NCI-H187 (cell line): ENCODE measurements around the gene CFTR.
A peak's percentile ranks its signal among the peaks of the same experiment; 100 is the strongest.
"Not testable (repeated sequence)": the region's sequence is repeated elsewhere in the genome, so short reads cannot be mapped to it uniquely, and the experiment has no call there.

Experiments used
- DNase-seq, 2 experiments: peaks; one replicate each; lab custom pipeline; 2025; lab: John Stamatoyannopoulos, UW

The CFTR gene

GRCh38 chr7:117479225-117480054 lies at the start of gene CFTR:
Gene CFTR, plus strand, starts transcription at chr7:117480025. Its CDS starts 70 bp downstream, at chr7:117480095.
- DNase-seq = no peak

DNA sequence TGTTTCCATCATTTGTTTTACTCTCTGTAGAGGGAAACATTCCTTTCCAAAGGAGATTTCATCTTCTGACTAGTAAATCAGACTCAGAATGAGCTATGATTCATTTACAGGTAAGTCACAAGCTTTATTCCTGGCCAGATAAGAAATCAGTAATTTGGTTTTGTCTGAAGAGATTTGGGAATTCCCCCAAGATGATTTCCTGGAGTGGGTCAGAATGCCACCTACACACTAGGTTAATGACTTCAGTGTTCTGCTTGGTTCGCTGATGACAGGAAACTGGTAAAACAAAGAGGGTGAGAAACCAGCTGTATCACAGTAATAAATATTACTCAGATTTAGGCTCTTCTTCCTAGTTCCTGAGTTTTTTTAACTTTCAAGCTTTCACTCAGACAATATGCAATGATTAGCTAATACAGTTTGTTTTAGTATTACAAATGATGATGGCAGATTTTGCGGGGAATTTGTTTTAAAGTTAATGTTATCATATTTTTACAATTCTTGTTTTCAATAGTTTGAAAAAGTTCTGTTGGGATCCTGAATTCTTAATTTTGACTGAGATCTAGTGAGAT lies 44.3 kb upstream of the CFTR start:
- DNase-seq = no peak

- DNase-seq = no peak
These were observed 35.2 kb upstream of the CFTR start for GRCh38 chr7:117444646-117445045.

DNA sequence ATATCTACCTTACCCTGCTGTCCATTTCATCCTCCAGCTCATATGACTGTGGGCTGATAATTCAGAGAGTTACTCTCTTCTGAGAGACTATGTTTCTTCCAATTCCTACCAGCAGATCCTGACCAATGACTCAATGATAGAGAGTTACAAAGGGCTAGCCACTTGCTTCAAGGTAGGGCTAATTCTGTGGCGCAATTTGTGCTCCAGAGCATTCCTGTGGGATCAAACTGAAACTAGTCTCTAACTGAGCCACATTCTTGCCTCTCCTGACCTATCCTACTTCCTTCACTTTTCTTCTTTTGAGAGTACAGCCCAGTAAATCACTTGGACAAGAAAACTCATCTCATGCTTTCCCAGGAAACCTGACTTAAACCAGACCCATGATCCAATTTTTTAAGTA lies 34.6 kb upstream of the CFTR start:
- DNase-seq = no peak

GRCh38 chr7:117446220-117446815 lies 33.5 kb upstream of the CFTR start:
- no peak for DNase-seq

DNA sequence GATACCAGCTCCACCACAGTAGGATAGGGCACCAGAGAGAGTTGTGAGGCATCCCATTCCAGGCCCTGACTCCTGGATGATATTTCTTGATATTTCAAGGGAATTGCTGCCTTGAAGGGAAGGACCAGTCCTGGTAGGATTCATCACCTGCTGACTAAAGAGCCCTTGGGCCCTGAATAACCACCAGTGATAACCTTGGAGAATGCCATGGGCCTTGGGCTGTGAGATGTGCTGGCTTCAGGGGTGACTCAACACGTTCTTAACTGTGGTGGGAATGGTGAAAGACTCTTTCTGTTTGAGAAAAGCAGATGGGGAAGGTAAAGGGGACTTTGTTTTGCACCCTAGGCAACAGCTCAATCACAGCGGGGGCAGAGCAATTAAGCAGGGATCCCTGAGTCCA lies 31.2 kb upstream of the CFTR start:
- no peak for DNase-seq

GRCh38 chr7:117458977-117459583 lies 20.7 kb upstream of the CFTR start:
- DNase-seq = peak in 1 of 2 experiments; percentile 11

DNA sequence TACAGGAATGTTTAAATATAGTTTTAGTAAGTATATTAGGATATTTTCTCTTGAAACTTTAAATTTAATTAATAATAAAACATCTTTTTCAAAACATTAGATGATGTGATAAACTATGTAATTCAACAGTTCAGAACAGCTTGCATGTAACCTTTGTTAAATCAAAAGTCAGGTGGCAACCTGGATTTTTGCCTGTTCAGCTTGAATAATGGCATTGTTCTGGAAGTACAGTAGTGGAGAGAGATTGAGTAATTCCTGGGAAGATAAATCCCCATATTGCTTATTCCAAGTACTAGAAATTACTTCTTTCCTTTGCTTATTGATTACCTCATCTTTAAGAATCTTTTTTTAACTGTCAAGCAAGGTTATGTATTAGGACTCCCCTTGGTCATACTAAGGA lies 20.1 kb upstream of the CFTR start:
- DNase-seq = no peak

DNA sequence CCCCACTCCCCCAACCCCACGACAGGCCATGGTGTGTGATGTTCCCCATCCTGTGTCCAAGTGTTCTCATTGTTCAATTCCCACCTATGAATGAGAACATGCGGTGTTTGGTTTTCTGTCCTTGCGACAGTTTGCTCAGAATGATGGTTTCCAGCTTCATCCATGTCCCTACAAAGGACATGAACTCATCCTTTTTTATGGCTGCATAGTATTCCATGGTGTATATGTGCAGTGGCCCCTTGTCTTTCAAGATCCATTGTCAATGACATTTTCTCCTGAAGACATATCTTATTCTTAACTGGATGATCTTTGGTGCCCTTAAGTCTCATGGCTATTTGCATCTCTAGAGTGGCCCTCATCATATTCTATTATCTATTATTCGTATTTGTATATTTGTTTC lies 19.0 kb upstream of the CFTR start:
- not testable (repeated sequence) for DNase-seq

GRCh38 chr7:117468174-117468573 lies 11.7 kb upstream of the CFTR start:
- DNase-seq = no peak

- DNase-seq = no peak
These were observed 9.0 kb upstream of the CFTR start for GRCh38 chr7:117470777-117471176.

DNA sequence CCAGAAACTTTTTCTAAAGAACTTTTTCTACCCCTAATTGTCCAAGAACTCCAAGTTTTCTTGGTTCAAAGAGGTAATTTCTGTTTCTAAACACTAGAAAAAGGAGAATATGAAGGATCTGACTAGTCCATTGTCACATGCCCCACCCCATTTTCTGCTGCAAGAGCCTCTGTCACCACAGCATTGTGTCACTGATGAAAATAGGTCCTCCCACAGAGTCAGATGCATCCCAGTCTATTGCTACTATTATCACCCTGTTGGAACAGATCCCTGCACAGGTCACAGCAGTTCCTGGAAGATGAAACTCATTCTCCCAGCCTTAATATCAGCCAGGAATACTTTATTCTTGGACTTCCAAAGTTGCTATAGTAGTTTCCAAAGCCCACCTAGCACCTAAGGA lies 7.5 kb upstream of the CFTR start:
- no peak for DNase-seq

DNA sequence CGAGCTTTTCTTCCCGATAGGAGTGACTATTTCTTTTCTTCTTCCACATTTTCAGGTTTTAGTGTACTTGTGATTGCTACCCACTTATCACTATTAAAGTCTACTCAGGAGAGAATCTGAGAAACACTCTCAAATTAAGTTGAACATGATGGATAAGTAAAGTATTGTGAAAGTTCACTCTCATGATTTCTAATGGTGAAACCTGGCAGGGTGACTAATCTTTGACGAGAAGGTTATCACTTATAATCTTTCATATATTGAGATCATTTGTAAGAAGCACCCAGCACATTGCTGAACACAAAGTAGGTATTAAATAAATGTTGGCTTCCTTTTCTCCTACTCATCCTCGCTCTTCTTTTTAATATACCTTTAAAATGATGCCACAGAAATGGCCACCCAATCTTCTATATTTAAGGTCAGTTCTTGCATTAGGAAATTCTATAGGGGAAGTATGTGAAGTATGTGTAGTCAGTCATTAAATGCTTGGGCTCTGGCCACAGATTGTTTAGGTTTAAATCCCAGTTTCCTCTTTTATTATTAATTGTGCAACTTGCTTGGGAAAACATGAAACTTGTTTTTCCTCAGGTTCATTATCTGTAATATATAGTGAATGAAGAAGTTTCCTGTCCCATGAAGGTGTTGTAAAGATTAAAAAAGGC lies 3.1 kb upstream of the CFTR start:
- no peak for DNase-seq

DNA sequence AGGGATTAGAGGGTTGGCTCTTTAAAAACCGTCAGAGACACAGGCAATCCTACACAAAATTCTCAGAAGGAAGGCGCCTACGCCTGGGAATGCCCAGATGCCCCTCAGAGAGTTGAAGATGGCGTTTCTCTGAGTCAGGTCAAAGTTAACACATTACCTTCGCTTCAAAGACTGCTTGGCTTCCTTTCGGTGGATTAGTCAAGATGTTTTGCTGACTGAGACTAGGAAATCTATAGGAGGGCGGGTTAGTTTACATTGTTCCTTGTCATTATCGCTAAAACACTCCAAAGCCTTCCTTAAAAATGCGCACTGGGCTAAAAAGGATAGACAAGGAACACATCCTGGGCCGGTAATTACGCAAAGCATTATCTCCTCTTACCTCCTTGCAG lies 995 bp upstream of the CFTR start:
- DNase-seq = no peak

- no peak for DNase-seq
These were observed 184 bp downstream of the CFTR start for GRCh38 chr7:117480055-117480362.

GRCh38 chr7:117480978-117481377 lies 1.2 kb downstream of the CFTR start:
- DNase-seq = no peak

- no peak for DNase-seq
These were observed 5.3 kb downstream of the CFTR start for GRCh38 chr7:117485118-117485620.

GRCh38 chr7:117489016-117489415 lies 9.2 kb downstream of the CFTR start:
- no peak for DNase-seq

DNA sequence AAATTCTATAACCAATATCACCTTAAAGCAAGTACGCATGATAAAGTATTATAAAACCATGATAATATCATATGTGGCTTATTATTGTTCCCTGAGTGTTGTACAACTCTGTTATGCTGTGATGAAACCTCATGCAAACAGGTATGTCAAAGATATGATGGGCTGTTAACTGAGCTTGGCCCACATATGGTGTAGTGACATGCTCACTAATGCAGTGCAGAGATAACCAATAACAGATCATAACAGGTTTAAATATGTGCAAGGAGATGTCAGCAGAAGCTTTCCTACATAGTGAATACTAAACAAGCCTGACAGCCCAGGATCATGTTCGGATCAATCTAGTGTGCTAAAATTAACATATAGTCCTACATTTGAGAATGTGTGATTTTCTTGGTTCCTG lies 9.6 kb downstream of the CFTR start:
- no peak for DNase-seq

- no peak for DNase-seq
These were observed 10.1 kb downstream of the CFTR start for GRCh38 chr7:117489911-117490310.

GRCh38 chr7:117492649-117493048 lies 12.8 kb downstream of the CFTR start:
- no peak for DNase-seq

- no peak for DNase-seq
These were observed 13.6 kb downstream of the CFTR start for GRCh38 chr7:117493460-117493859.
